T-helper 1 cell treated with Interleukin-12 subunit alpha and Interleukin-12 subunit beta and Interleukin-4 antibody, amounts not matched to agents 30 μg/mL and 1 μg/mL, for 36 hours (primary cell): ENCODE data around the gene RANBP10.
A peak's percentile ranks its signal among the peaks of the same experiment; 100 is the strongest.

ENCODE experiments used
- H3K27ac Mint-ChIP-seq: one replicate; pipeline ENCODE4 v1.8.0; 2021; ENCODE audit warnings: mild to moderate bottlenecking, mixed read lengths
- H3K27me3 Mint-ChIP-seq: one replicate; pipeline ENCODE4 v1.8.0; 2021; ENCODE audit warnings: low read depth, mixed read lengths
- H3K36me3 Mint-ChIP-seq: one replicate; pipeline ENCODE4 v1.8.0; 2021; ENCODE audit warnings: low read depth, mixed read lengths
- H3K4me1 Mint-ChIP-seq: one replicate; pipeline ENCODE4 v1.8.0; 2021; ENCODE audit warnings: low read depth, mixed read lengths
- H3K4me3 Mint-ChIP-seq: one replicate; pipeline ENCODE4 v1.8.0; 2021; ENCODE audit warnings: mild to moderate bottlenecking, moderate library complexity, mixed read lengths
- H3K9me3 Mint-ChIP-seq: one replicate; pipeline ENCODE4 v1.8.0; 2021; ENCODE audit warnings: mixed read lengths

RANBP10 gene

GRCh38 chr16:67730326-67730725 is 76.0 kb downstream of the RANBP10 start:
- H3K4me3 Mint-ChIP-seq, result no peak overlapping the region
- H3K36me3 Mint-ChIP-seq, result peaks cover 20% of the 10 kb centered on the region
- no peaks in the 10 kb centered on the region for H3K9me3 Mint-ChIP-seq
- H3K27me3 Mint-ChIP-seq, result no peaks in the 10 kb centered on the region
- H3K27ac Mint-ChIP-seq, result no peak overlapping the region
- no peaks in the 10 kb centered on the region for H3K4me1 Mint-ChIP-seq

GRCh38 chr16:67729636-67730248 is 76.6 kb downstream of the RANBP10 start:
- peaks cover 23% of the 10 kb centered on the region for H3K36me3 Mint-ChIP-seq
- no peaks in the 10 kb centered on the region for H3K27me3 Mint-ChIP-seq

GRCh38 chr16:67727521-67728485 is 78.6 kb downstream of the RANBP10 start:
- no peaks in the 10 kb centered on the region for H3K27me3 Mint-ChIP-seq
- peaks cover 23% of the 10 kb centered on the region for H3K36me3 Mint-ChIP-seq
- no peaks in the 10 kb centered on the region for H3K9me3 Mint-ChIP-seq
- no peaks in the 10 kb centered on the region for H3K4me1 Mint-ChIP-seq
- H3K27ac Mint-ChIP-seq, result no peak overlapping the region
- no peak overlapping the region for H3K4me3 Mint-ChIP-seq

More at GRCh38 chr16:67729636-67730248, 76.6 kb downstream of the RANBP10 start:
- H3K9me3 Mint-ChIP-seq, result no peaks in the 10 kb centered on the region
- no peak overlapping the region for H3K27ac Mint-ChIP-seq
- H3K4me3 Mint-ChIP-seq, result no peak overlapping the region
- no peaks in the 10 kb centered on the region for H3K4me1 Mint-ChIP-seq

- no peak overlapping the region for H3K4me3 Mint-ChIP-seq
- H3K36me3 Mint-ChIP-seq, result peaks cover 20% of the 10 kb centered on the region
- H3K9me3 Mint-ChIP-seq, result no peaks in the 10 kb centered on the region
- H3K4me1 Mint-ChIP-seq, result no peaks in the 10 kb centered on the region
- no peak overlapping the region for H3K27ac Mint-ChIP-seq
- no peaks in the 10 kb centered on the region for H3K27me3 Mint-ChIP-seq
These were observed 80.0 kb downstream of the RANBP10 start for GRCh38 chr16:67726106-67727034.

- Mint-ChIP-seq H3K36me3 (peaks cover 9% of the 10 kb centered on the region), H3K4me3 (no peak overlapping the region), H3K27ac (no peak overlapping the region), H3K9me3 (no peaks in the 10 kb centered on the region), H3K4me1 (peaks cover 14% of the 10 kb centered on the region), H3K27me3 (no peaks in the 10 kb centered on the region)
These were observed 82.5 kb downstream of the RANBP10 start for GRCh38 chr16:67723911-67724305.

- Mint-ChIP-seq H3K4me1 (peaks cover 18% of the 10 kb centered on the region), H3K9me3 (no peaks in the 10 kb centered on the region), H3K36me3 (peaks cover 8% of the 10 kb centered on the region), H3K27me3 (no peaks in the 10 kb centered on the region), H3K4me3 (no peak overlapping the region), H3K27ac (no peak overlapping the region)
These were observed 83.0 kb downstream of the RANBP10 start for GRCh38 chr16:67723151-67723910.

- Mint-ChIP-seq H3K4me3 (peak overlapping the region; percentile 96), H3K9me3 (no peaks in the 10 kb centered on the region), H3K36me3 (peaks cover 4% of the 10 kb centered on the region), H3K27me3 (no peaks in the 10 kb centered on the region), H3K27ac (peak overlapping the region; percentile 94), H3K4me1 (peaks cover 29% of the 10 kb centered on the region)
These were observed 86.1 kb downstream of the RANBP10 start for GRCh38 chr16:67720236-67720635.

GRCh38 chr16:67719778-67720144 is 86.6 kb downstream of the RANBP10 start:
- no peaks in the 10 kb centered on the region for H3K9me3 Mint-ChIP-seq
- peaks cover 2% of the 10 kb centered on the region for H3K36me3 Mint-ChIP-seq

GRCh38 chr16:67719048-67719777 is 87.1 kb downstream of the RANBP10 start, which contains the start of gene GFOD2:
Gene GFOD2, minus strand, starts transcription at chr16:67719316. Its CDS starts 33,601 bp downstream, at chr16:67685715.
- H3K4me3 Mint-ChIP-seq, result peak within 1 kb of the TSS; percentile 96
- H3K27me3 Mint-ChIP-seq, result no peaks in the 10 kb centered on the region
- H3K27ac Mint-ChIP-seq, result peak within 1 kb of the TSS; percentile 94
- H3K4me1 Mint-ChIP-seq, result peaks cover 29% of the 10 kb centered on the region
- peaks cover 2% of the 10 kb centered on the region for H3K36me3 Mint-ChIP-seq
- no peaks in the 10 kb centered on the region for H3K9me3 Mint-ChIP-seq

More at GRCh38 chr16:67719778-67720144, 86.6 kb downstream of the RANBP10 start:
- Mint-ChIP-seq H3K4me1 (peaks cover 29% of the 10 kb centered on the region), H3K27me3 (no peaks in the 10 kb centered on the region), H3K27ac (peak overlapping the region; percentile 94), H3K4me3 (peak overlapping the region; percentile 96)

GRCh38 chr16:67718668-67719047 is 87.7 kb downstream of the RANBP10 start:
- Mint-ChIP-seq H3K9me3 (no peaks in the 10 kb centered on the region), H3K36me3 (peaks cover 2% of the 10 kb centered on the region), H3K4me1 (peaks cover 29% of the 10 kb centered on the region), H3K4me3 (peak overlapping the region; percentile 96), H3K27me3 (no peaks in the 10 kb centered on the region), H3K27ac (peak overlapping the region; percentile 56)

- Mint-ChIP-seq H3K27ac (no peak overlapping the region), H3K4me1 (peaks cover 33% of the 10 kb centered on the region), H3K9me3 (no peaks in the 10 kb centered on the region), H3K4me3 (no peak overlapping the region), H3K36me3 (peaks cover 2% of the 10 kb centered on the region), H3K27me3 (no peaks in the 10 kb centered on the region)
These were observed 90.3 kb downstream of the RANBP10 start for GRCh38 chr16:67716097-67716496.

- Mint-ChIP-seq H3K9me3 (no peaks in the 10 kb centered on the region), H3K4me3 (no peak overlapping the region), H3K36me3 (peaks cover 2% of the 10 kb centered on the region), H3K27ac (no peak overlapping the region), H3K4me1 (peaks cover 20% of the 10 kb centered on the region), H3K27me3 (no peaks in the 10 kb centered on the region)
These were observed 91.8 kb downstream of the RANBP10 start for GRCh38 chr16:67714522-67714921.

GRCh38 chr16:67713647-67714273 is 92.6 kb downstream of the RANBP10 start:
- H3K4me3 Mint-ChIP-seq, result no peak overlapping the region

More at GRCh38 chr16:67713647-67714273, 92.6 kb downstream of the RANBP10 start:
- H3K4me1 Mint-ChIP-seq, result peaks cover 20% of the 10 kb centered on the region
- H3K27me3 Mint-ChIP-seq, result no peaks in the 10 kb centered on the region
- peaks cover 2% of the 10 kb centered on the region for H3K36me3 Mint-ChIP-seq
- no peak overlapping the region for H3K27ac Mint-ChIP-seq
- no peaks in the 10 kb centered on the region for H3K9me3 Mint-ChIP-seq
